Activated naive CD4-positive, alpha-beta T cell treated with Interleukin-2 at 50 U/mL for 16 hours (primary cell): ENCODE data around the gene IL13RA2.

Experiments
- DNase-seq: peaks from one replicate; pipeline ENCODE4 v3.0.0-alpha.2; 2020

The IL13RA2 gene

DNA sequence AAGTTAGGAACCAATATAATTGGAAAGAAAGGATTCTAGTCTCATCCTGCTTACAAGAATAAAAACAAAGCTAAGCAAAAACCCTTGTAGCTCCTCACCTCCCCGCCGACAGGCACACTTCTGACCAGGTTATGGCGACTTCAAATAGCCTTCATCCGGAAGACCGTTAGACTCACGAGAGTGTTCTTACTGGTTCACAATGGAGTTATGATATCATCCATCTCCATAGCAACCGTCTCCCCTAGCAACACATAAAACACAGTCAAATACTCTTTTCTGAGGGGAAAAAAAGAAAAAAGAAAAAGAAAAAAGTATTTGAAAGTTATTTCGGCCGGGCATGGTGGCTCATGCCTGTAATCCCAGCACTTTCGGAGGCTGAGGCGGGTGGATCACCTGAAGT is at the start of gene IL13RA2:
Gene IL13RA2 (minus strand): TSS at position 162 of the 400 bp plus-strand sequence. CDS start 347 bp downstream, outside the sequence.
- no peak for DNase-seq

GRCh38 chrX:115065304-115065703 is 47.9 kb upstream of the IL13RA2 start:
- no peak for DNase-seq

- DNase-seq, result no peak
These were observed 42.6 kb upstream of the IL13RA2 start for GRCh38 chrX:115060013-115060412.

DNA sequence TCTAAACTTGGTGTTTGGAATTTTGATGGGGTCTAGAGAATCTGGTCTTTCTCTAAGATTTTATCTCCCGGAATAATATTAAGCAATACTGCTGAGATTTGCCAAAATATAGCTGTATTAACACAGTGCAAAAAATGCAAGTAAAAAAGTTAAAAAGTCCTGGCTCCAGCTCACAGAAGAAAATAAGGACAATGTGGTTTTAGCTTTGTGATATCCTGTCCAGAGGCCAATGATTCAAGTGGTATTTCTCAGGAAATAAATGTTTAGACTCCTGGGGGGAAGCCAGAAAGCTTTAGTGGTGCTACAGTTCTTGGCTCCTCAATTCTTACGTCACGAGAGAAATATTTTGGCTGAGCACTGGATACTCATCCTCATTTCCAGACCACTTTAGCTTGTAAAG is 40.9 kb upstream of the IL13RA2 start:
- DNase-seq, result no peak

DNA sequence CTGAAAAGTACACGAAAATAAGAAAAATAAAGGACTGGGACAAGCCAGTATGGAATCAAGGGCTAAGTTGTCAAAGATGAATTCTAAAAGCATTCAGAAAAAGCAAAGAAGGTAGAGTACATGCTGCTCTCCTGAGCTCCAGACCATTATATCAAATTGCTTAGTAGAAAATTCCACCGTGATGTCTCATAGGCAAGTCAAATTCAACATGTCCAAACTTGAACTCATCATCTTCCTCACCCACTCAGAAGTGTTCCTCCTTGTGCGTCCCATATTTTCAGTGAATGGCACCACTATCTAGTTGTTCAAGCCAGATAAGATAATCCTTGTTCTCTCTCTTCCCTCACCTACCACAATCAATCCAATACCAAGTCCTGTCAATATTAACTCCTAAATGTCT is 37.5 kb upstream of the IL13RA2 start:
- no peak for DNase-seq

DNA sequence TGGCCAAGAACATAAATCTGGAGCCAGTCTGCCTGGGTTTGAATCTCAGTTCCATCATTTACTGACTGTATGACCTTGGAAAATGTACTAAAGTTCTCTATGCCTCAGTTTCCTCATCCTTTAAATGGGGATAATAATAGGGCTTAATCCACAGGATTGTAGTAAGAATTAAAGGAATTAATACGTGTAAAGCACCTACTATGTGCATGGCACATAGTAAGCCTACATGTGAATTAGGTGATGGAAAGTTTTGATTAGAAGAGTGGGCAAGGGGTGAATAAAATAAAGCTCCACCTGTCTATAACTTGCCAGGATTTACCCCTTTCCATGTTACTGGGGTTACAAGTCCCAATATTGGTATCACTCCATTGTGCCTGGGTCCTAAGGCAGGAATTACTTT is 35.8 kb upstream of the IL13RA2 start:
- DNase-seq, result no peak

DNA sequence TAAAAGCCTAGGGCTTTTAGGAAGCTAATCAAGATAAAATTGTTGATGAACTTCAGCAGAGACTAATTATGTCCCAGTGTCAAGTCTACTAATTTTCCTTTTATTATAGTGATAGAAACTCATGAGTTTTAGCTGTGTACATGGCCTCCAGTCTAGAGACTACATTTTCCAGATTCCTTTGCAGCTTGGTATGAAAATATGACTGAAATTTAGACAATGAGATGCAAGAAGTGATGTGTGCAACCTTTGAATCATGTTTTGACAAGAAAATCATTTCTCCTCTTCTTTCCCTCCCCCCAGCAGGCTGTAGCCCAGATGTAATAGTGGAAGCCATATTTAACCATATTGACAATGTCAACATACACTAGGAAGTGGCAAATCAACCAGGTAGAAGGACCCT is 30.3 kb upstream of the IL13RA2 start:
- DNase-seq, result no peak

- DNase-seq, result no peak
These were observed 29.8 kb upstream of the IL13RA2 start for GRCh38 chrX:115047181-115047580.

GRCh38 chrX:115040417-115040816 is 23.0 kb upstream of the IL13RA2 start:
- DNase-seq, result no peak

DNA sequence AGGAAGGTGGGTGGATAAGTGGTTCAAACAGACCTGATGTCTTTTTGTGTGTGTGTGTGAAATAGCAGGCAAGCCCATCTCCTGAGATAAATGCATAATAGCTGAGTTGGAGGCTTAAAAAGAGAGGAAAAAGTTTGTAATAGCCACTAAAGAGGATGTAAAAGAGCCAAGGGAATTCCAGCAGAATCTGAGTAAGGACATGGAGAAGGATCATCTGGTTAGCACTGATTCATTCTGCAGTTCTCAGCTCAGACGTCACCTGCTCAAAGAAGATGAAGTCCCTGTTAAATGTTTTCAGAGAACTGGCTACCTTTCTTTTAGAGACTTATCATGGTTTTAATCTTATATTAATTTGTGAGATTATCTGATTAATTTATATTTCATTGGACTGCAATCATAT is 21.0 kb upstream of the IL13RA2 start:
- no peak for DNase-seq

- DNase-seq, result no peak
These were observed 18.6 kb upstream of the IL13RA2 start for GRCh38 chrX:115036029-115036428.

GRCh38 chrX:115031989-115032388 is 14.6 kb upstream of the IL13RA2 start:
- no peak for DNase-seq

DNA sequence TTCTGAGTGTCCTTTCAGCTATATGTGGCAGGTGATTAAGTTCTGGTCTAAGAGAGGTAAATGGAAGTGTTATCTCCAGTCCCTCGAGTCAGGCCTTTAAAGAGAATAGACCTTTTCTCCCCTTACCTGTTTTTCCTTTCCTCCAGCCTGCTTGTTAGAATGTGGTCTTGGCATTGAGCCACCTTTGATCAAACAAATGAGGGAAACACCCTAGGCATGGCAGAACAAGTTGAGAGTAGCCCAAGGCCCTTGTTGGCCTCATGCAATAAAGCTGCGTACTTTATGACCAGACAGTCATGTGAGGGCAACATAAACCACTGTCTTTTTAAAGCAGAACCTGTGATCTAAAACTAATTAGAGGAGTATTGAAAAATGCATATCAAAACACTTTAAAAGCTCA is 13.2 kb upstream of the IL13RA2 start:
- DNase-seq, result no peak

GRCh38 chrX:115029869-115030570 is 12.6 kb upstream of the IL13RA2 start:
- DNase-seq, result no peak

DNA sequence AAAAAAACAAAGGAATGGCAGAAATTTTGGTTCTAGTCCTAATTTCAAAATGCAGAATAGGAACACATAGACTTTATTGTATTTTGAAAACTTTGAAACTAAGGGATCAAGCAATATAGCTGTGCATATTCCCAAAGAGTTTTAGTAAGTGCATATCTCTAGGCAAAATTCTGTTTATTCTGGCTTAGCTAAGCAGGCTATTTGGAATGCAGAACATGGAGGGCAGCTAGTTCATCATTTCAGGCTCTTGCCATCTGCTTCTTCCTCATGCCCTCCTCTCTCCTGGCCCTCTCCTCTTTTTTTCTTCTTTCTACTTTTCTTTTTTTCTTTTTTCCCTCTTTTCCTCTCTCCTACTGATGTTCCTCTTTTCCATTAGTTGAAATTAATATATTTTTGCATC is 12.0 kb upstream of the IL13RA2 start:
- no peak for DNase-seq

DNA sequence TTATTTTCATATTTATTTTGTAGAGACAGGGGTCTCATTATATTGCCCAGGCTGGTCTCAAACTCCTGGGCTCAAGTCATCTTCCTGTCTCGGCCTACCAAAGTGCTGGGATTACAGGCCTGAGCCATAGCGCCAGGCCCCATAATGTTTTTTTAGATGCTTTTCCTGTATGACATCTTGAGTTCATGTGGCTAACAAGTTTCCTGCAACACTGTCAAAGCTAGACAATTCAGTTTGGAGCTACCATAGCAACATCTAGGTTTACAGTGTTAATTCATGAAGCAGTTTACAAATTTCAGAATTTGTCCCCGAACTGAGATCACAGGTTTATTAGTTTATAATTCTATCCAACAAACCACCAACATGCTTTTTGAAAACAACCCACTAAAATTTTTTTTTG is 6.4 kb upstream of the IL13RA2 start:
- DNase-seq, result no peak

- DNase-seq, result no peak
These were observed 5.7 kb upstream of the IL13RA2 start for GRCh38 chrX:115023139-115023538.

- no peak for DNase-seq
These were observed 3.7 kb upstream of the IL13RA2 start for GRCh38 chrX:115021121-115021520.

DNA sequence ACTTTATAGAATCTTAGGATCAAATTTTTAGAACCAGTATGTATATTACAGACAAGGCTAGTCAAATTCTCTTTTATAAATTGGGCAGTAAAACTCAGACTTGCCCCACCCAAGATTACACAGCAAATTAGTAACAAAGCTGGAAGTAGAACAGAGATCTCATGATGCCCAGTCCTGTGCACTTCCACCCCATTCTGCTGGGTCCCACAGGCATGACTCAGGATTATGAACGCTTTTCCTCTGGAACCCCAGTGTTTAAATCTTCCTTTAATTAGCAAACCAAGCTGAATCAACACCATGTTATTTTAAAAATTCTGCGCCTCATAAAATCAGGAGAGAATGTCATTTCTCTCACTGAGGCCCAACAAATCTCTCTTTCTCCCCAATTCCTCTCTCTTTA is 1.5 kb upstream of the IL13RA2 start:
- DNase-seq, result no peak

DNA sequence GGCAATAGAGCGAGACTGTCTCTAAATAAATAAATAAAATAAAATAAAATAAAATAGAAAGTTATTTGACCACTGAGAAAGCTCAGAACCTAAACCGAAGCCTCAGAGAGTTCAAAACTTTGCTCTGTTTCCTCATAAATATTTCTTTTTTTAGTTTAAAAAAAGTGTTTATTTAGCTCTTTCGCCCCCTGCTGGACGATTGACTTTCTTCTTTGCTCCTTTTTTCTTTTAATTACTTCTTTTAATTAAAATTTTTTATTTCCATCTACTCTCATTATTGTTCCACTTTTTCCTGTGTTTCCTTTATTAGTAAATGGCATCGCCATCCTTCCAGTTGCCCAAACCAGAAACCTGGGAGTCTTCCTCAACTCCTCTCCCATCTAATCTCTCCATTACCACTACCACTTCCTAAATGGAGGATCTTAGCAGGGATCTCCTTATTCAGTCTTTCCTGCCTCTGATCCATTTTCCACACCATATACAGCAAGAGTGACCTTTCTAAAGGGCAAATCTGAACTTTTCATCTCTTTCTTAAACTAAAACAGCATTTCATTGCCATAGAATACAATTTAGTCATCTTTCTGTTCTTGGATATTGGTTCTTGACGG is 728 bp upstream of the IL13RA2 start:
- no peak for DNase-seq

DNA sequence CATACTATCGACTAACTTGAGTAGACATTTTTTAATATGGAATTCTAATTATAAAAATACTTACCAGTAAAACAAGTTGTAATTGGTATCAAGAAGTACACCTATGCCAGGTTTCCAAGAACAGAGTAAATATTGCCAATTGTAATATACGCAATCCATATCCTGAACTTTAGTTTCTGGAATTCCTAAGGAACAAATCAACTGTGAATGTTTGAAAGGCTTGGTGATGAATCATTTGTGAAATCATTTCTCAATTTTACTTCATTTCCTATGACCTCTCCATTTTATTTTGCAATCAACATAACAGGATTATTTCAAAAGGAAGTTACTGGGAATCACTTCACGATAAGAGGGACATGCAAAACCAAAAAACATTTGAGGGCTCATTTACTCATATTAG is 3.7 kb downstream of the IL13RA2 start:
- no peak for DNase-seq

DNA sequence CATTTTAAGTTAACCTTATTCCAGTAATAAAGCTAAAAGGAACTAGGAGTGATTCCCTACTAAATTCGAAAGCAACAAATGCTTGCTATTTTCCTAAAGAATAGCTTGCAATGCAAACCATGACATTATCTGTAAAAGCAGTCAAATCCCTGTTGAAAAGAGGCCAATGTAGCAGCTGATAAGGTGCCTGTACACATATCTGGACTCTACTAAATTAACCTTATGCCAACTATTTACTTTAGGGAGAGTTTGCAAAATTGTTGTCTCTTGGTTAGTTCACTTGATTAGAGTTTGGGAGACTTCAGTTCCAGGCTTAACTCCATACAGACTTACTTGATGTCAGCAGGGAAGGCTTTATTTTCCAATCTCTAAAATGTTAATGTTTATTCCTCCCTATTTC is 6.0 kb downstream of the IL13RA2 start:
- DNase-seq, result no peak

GRCh38 chrX:114999906-115000305 is 17.5 kb downstream of the IL13RA2 start:
- DNase-seq, result no peak

GRCh38 chrX:114997779-114998178 is 19.6 kb downstream of the IL13RA2 start:
- DNase-seq, result no peak

DNA sequence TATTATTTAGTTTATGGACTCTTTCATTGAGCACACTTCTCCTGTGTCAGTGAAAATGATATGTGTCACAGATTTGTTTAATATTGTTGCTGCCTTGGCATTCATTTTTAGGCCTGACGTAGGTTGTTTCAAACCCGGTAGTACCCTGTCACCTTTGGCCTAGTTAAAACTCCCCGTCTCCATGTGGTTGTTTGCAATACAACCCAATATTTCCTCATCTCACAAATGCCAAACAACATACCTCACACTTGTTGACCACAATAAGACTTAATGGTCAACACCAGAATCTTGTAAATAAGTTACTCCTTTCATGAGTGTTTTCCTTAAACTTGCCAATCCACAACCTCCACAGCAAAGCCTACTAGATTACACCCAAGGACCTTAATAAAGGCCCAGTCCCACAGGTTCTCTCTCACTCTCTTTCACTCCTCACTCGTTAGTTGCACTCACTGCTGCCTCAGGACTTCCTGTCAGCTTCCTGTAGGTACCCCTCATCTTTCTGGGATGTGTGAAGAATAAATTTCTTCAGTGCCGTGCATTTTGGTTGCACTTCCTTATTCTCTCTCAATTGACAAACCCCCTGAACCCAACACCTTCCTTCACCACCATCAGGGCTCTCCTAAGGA is 31.3 kb downstream of the IL13RA2 start:
- no peak for DNase-seq
